HTERT RPE-1 (cell line): ENCODE measurements around the gene ADAMTS9.

Experiments
- in situ Hi-C: fragments of 300-500 bp; cut with MboI; formaldehyde crosslinking; loops from 4 replicates; pipeline ENCODE4 v1.14.3; 2020; ENCODE audit warnings: low sequenced_read_pairs

The ADAMTS9 gene

GRCh38 chr3:64687086-64687780, 567 bp downstream of the ADAMTS9 start:
- in situ Hi-C loops: no loop called here

- in situ Hi-C loops: no loop called here
These were observed 1.3 kb downstream of the ADAMTS9 start for GRCh38 chr3:64686446-64686908.

GRCh38 chr3:64685800-64686445, 1.9 kb downstream of the ADAMTS9 start:
- in situ Hi-C loops: no loop called here

GRCh38 chr3:64685331-64685799, 2.4 kb downstream of the ADAMTS9 start:
- in situ Hi-C loops: no loop called here

GRCh38 chr3:64684715-64685261, 3.0 kb downstream of the ADAMTS9 start:
- in situ Hi-C loops: no loop called here

GRCh38 chr3:64681827-64682226, 6.0 kb downstream of the ADAMTS9 start:
- in situ Hi-C loops: no loop called here

GRCh38 chr3:64681015-64681414, 6.8 kb downstream of the ADAMTS9 start:
- in situ Hi-C loops: no loop called here

- in situ Hi-C loops: no loop called here
These were observed 7.5 kb downstream of the ADAMTS9 start for GRCh38 chr3:64680334-64680733.

- in situ Hi-C loops: no loop called here
These were observed 9.7 kb downstream of the ADAMTS9 start for GRCh38 chr3:64677961-64678716.

GRCh38 chr3:64676831-64677230, 11.0 kb downstream of the ADAMTS9 start:
- in situ Hi-C loops: no loop called here

- in situ Hi-C loops: no loop called here
These were observed 12.0 kb downstream of the ADAMTS9 start for GRCh38 chr3:64675687-64676247.

- in situ Hi-C loops: no loop called here
These were observed 13.2 kb downstream of the ADAMTS9 start for GRCh38 chr3:64674591-64675076.

- in situ Hi-C loops: no loop called here
These were observed 14.6 kb downstream of the ADAMTS9 start for GRCh38 chr3:64673159-64673715.

- in situ Hi-C loops: no loop called here
These were observed 19.0 kb downstream of the ADAMTS9 start for GRCh38 chr3:64668582-64669510.

- in situ Hi-C loops: no loop called here
These were observed 19.8 kb downstream of the ADAMTS9 start for GRCh38 chr3:64667887-64668581.

- in situ Hi-C loops: no loop called here
These were observed 20.7 kb downstream of the ADAMTS9 start for GRCh38 chr3:64667138-64667537.

- in situ Hi-C loops: no loop called here
These were observed 21.6 kb downstream of the ADAMTS9 start for GRCh38 chr3:64666171-64666588.

GRCh38 chr3:64664397-64664796, 23.4 kb downstream of the ADAMTS9 start:
- in situ Hi-C loops: no loop called here

GRCh38 chr3:64659617-64659978, 28.2 kb downstream of the ADAMTS9 start:
- in situ Hi-C loops: no loop called here
